Measurements from ENCODE around the gene CPTP. TPM values are rescaled to one million over a fixed set of nuclear protein-coding genes. Genes with fewer than 3 reads are reported as not detected.

The CPTP gene
- total and polyA plus RNA-seq, 2 of the 13 experiments (the other 11 are each of a cell fraction or from before 2014, with no cell fraction given), result 5.5 to 9.3 TPM

DNA sequence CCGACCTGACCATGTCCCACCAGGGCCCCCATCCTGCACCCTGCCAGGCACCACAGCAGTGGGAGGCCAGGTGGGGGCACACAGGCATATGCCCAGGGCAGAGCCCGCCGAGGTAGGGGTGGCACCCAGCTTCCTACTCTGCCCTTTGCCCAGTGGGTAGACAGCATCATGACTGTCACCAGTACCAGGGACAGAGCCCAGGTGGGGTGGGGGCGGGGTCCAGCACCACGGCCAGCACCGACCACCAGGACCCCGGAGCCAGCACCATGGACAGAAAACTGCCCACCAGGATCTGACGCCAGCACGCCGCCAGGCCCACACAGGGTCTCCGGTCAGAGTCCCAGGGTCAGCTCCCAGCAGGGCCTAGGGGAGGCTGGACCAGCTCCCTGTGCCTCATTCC lies 10.2 kb downstream of the CPTP start (continued):
- TF ChIP-seq, protein P1, sequence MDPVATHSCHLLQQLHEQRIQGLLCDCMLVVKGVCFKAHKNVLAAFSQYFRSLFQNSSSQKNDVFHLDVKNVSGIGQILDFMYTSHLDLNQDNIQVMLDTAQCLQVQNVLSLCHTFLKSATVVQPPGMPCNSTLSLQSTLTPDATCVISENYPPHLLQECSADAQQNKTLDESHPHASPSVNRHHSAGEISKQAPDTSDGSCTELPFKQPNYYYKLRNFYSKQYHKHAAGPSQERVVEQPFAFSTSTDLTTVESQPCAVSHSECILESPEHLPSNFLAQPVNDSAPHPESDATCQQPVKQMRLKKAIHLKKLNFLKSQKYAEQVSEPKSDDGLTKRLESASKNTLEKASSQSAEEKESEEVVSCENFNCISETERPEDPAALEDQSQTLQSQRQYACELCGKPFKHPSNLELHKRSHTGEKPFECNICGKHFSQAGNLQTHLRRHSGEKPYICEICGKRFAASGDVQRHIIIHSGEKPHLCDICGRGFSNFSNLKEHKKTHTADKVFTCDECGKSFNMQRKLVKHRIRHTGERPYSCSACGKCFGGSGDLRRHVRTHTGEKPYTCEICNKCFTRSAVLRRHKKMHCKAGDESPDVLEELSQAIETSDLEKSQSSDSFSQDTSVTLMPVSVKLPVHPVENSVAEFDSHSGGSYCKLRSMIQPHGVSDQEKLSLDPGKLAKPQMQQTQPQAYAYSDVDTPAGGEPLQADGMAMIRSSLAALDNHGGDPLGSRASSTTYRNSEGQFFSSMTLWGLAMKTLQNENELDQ (CRISPR knock-in tag; IDR thresholded peaks at IDR 0.05; ENCODE audit: borderline replicate concordance), result peak; percentile 75; the same call in 1 of the 2 replicates
- TF ChIP-seq PATZ1 (CRISPR knock-in tag; IDR thresholded peaks at IDR 0.05), result 0 out of 2 replicates have a peak, but pooled peaks have one; percentile 24
- TF ChIP-seq NCOA2 (CRISPR knock-in tag; IDR thresholded peaks at IDR 0.05), result peak; percentile 35; the same call in 1 of the 2 replicates
- peak; percentile 87; the same call in 1 of the 2 replicates for TF ChIP-seq ARHGAP35 (CRISPR knock-in tag; IDR thresholded peaks at IDR 0.05; ENCODE audit: borderline replicate concordance)
- 0 out of 2 replicates have a peak, but pooled peaks have one; percentile 23 for TF ChIP-seq HMG20B (CRISPR knock-in tag; conservative IDR thresholded peaks at IDR 0.05)
- peak; percentile 42; the same call in 1 of the 2 replicates for TF ChIP-seq AHDC1 (CRISPR knock-in tag; IDR thresholded peaks at IDR 0.05; ENCODE audit: borderline replicate concordance)
- no peak for TF ChIP-seq SP140L (CRISPR knock-in tag; IDR thresholded peaks at IDR 0.05; ENCODE audit: borderline replicate concordance)
- TF ChIP-seq, protein P2, sequence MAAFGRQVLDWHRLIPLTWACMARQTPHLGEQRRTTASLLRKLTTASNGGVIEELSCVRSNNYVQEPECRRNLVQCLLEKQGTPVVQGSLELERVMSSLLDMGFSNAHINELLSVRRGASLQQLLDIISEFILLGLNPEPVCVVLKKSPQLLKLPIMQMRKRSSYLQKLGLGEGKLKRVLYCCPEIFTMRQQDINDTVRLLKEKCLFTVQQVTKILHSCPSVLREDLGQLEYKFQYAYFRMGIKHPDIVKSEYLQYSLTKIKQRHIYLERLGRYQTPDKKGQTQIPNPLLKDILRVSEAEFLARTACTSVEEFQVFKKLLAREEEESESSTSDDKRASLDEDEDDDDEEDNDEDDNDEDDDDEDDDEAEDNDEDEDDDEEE (CRISPR knock-in tag; IDR thresholded peaks at IDR 0.05), result peak; percentile 75; the same call in 1 of the 2 replicates
- TF ChIP-seq ZFP36L2 (CRISPR knock-in tag; IDR thresholded peaks at IDR 0.05), result 0 out of 2 replicates have a peak, but pooled peaks have one; percentile 43
- peak; percentile 86; the same call in 1 of the 2 replicates for TF ChIP-seq ZNF441 (CRISPR knock-in tag; IDR thresholded peaks at IDR 0.05; ENCODE audit: borderline replicate concordance)
- no peak for TF ChIP-seq JUN (CRISPR knock-in tag; IDR thresholded peaks at IDR 0.05)
- TF ChIP-seq NFAT5 (CRISPR knock-in tag; IDR thresholded peaks at IDR 0.05), result peak; percentile 91
